LNCaP clone FGC (cell line): ENCODE results near the gene ATAD3A.
"Not testable (repeated sequence)": the region's sequence is repeated elsewhere in the genome, so short reads cannot be mapped to it uniquely, and the experiment has no call there.

ENCODE experiments used
- DNase-seq: peaks from one replicate; pipeline ENCODE4 v3.0.0-alpha.2; 2011; ENCODE audit warnings: low read depth
- H3K4me3 ChIP-seq: 2 replicates; pipeline ENCODE4 v1.5.1; 2011; ENCODE audit warnings: mild to moderate bottlenecking, low read depth, low read length, control low read depth
- CTCF ChIP-seq: IDR thresholded peaks from 2 replicates; pipeline ENCODE4 v1.5.1; 2012; ENCODE audit warnings: mild to moderate bottlenecking; ENCODE audit not compliant: control insufficient read depth, insufficient read depth; ENCODE audit errors: extremely low read depth

ATAD3A gene

DNA sequence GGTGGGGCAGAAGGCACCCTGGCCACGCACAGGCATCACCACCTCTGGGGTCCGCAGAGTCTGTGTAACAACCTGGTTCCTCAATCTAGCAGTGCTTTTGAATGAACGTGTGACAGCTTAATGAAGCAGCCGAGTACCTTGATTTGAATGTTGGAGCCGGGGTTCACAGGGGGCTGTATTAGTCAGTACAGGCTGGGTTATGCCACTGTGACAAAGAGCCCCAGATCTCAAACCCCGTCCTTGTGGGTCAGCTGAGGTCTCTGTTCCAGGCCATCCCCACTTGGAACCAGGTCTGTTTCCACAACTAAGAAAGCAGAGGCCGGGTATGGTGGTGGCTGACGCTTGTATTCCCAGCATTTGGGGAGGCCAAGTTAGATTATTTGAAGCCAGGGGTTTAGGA, 18.0 kb downstream of the ATAD3A start:
- H3K4me3 ChIP-seq, result no peak overlapping the region
- no peak for TF ChIP-seq CTCF
- DNase-seq, result no peak

- no peak overlapping the region for H3K4me3 ChIP-seq
- TF ChIP-seq CTCF, result no peak
Observed at GRCh38 chr1:1531947-1532346, 20.0 kb downstream of the ATAD3A start.

DNA sequence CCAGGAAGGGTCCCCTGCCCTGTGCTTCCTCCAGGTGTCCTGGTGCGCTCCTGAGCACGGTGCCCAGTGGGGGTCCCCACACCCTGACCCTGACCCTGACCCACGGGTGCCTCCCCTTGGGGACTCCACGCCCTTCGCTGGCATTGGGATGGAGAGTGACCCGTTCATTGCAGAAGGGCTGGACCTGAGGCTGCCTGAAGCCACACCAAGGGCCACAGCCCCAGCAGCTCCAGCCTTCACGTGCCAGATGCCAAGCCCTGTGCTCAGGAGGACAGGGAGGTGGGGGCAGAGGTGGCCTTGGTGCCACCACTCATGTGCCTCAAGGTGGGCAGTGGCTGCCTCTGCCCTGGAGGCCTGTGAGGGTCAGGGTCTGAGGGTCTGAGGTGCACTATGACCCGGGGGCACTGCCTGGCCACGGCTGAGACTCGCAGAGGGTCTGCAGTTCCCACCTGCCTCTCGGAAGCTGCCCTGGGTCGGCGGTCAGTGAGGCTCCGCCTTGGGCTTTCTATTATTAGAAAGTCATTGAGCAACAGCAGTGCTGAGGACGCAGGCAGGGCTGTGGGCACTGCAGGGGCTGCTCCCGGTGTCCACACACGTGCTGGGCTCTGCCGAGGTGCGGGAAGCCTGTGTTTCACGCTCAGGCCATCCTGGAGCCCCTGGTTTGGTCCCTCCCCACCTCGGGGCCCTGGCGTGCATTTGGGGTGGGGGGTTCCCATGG, 21.4 kb downstream of the ATAD3A start:
- H3K4me3 ChIP-seq, DNase-seq: not testable (repeated sequence)

More at GRCh38 chr1:1531947-1532346, 20.0 kb downstream of the ATAD3A start:
- DNase-seq, result no peak

GRCh38 chr1:1533894-1534291, 21.9 kb downstream of the ATAD3A start:
- not testable (repeated sequence) for DNase-seq, H3K4me3 ChIP-seq

DNA sequence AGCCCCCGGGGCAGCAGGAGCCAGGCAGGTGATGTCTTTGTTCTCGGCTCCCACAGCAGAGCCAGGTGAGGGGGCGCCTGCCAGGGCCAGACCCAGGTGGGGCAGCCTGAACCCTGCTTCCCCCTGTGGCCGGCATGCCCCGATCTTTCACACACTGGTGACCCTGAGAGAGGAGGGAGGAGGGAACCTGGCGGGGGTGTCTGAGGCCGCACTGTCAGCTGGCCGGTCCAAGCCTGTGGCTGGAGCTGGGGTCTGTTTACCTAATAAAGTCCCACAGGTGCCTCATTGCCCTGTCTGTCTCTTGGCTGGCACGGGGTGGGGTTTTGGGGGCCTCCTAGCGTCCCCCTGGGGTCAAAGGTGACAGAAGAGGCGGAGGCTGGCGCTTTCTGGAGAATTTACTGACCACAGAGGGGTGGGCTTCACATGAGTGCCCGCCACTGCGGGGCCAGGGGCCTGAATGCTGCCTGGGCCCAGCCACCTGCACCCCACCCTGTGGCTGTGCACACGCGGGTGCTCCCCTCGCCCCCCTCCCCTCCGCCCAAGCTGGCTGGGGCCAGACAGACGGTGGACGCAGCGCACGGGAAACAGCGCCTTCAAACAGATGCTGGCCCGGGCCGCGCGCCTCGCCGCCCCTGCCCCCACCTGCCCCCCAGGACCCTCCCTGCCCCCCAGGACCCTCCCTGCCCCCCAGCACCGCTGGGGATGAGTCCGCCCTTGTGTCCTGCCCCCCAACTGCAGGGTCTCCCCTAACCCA, 22.6 kb downstream of the ATAD3A start:
- no peak overlapping the region for H3K4me3 ChIP-seq
- DNase-seq, result no peak
- TF ChIP-seq CTCF, result no peak

- DNase-seq, result no peak
- H3K4me3 ChIP-seq, result no peak overlapping the region
- no peak for TF ChIP-seq CTCF
Observed at GRCh38 chr1:1535201-1536018, 23.4 kb downstream of the ATAD3A start.

DNA sequence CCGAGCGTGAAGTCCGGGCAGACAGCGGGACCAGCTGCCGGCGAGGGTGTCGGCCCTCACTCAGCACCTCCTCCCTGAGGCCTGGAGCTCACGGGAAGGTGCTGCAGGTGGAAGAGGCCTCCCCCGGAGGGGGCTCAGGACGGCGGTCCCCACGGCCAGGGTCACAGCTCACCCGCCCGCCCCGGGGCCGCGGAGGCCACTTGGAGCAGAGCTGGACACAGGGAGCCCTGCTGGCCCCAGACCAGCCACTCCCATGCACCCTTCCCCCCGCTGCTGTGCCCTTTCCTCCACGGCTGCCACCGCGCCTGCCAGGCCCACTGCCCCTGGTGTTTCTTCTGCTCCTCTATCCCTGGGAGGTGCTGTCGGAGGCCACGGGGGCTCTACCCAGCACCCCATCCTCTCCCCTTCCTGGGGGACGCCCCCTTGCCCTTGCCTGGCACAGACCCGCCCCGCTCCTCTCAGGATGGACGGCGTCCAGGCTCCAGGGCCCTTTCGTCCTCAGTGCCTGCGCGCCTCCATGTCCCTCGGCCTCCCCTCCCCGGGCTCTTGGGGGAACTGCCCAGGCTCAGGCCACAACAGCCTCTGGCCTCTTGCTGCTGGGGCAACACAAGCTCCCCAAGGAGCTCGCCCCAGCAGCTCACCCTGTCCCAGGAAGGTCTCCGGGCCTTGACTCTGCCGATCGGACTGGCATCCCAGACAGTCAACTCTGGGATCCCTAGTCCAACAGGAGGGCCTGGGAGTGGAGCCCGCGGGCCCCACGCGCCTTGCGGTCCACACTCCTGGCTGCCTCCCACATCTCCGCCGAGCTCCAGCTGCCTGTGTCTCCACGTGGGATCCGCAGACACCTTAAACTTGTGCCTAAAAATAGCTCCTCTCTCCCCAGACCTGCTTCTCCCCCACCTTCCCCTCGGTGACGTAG, 24.3 kb downstream of the ATAD3A start:
- DNase-seq, result no peak
- no peak overlapping the region for H3K4me3 ChIP-seq
- TF ChIP-seq CTCF, result no peak
